ENCODE results near the gene DECR2. TPM values are rescaled to one million over a fixed set of nuclear protein-coding genes. Genes with fewer than 3 reads are reported as not detected.

The DECR2 gene
- total and polyA plus RNA-seq, 9 of the 15 experiments (the other 6 are each of a cell fraction or from before 2014, with no cell fraction given): 1.0 to 31.9 (median 10.3) TPM

GRCh38 chr16:363110-363765 lies 38.4 kb upstream of the DECR2 start (continued):
- TF ChIP-seq, protein P1, sequence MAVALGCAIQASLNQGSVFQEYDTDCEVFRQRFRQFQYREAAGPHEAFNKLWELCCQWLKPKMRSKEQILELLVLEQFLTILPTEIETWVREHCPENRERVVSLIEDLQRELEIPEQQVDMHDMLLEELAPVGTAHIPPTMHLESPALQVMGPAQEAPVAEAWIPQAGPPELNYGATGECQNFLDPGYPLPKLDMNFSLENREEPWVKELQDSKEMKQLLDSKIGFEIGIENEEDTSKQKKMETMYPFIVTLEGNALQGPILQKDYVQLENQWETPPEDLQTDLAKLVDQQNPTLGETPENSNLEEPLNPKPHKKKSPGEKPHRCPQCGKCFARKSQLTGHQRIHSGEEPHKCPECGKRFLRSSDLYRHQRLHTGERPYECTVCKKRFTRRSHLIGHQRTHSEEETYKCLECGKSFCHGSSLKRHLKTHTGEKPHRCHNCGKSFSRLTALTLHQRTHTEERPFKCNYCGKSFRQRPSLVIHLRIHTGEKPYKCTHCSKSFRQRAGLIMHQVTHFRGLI (CRISPR knock-in tag; IDR thresholded peaks at IDR 0.05): no peak
- TF ChIP-seq TEAD4 (IDR thresholded peaks at IDR 0.05; ENCODE audit: low read length) (no peak), TEAD4 (CRISPR knock-in tag; IDR thresholded peaks at IDR 0.05; ENCODE audit: borderline replicate concordance) (no peak), ETS2 (tag; IDR thresholded peaks at IDR 0.05; ENCODE audit: borderline replicate concordance, poor library complexity, severe bottlenecking) (no peak), IRF2 (CRISPR knock-in tag; IDR thresholded peaks at IDR 0.05) (no peak), TARDBP (IDR thresholded peaks at IDR 0.05) (no peak), NFIC (IDR thresholded peaks at IDR 0.05) (no peak), NR1H2 (CRISPR knock-in tag; IDR thresholded peaks at IDR 0.05) (no peak), EWSR1 (IDR thresholded peaks at IDR 0.05; ENCODE audit: borderline replicate concordance, low read depth, partially characterized antibody) (no peak)

All from K562 (cell line).